ENCODE measurements around the gene FREY1.

Gene FREY1

DNA sequence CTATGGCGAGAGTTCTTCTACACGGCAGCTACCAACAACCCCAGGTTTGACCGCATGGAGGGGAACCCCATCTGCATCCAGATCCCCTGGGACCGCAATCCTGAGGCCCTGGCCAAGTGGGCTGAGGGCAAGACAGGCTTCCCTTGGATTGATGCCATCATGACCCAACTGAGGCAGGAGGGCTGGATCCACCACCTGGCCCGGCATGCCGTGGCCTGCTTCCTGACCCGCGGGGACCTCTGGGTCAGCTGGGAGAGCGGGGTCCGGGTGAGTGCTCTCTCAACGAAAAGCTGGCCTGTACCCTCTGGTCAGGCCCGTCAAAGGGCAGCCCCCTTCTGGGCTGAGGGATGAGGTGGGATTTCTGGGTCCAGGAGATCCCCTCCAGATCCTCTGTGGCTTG is 37.5 kb downstream of the FREY1 start:
- Histone ChIP-seq H3K36me3 (replicated peaks) (peaks cover 43% of the 10 kb centered on the region), H3K27ac (no peak overlapping the region)

DNA sequence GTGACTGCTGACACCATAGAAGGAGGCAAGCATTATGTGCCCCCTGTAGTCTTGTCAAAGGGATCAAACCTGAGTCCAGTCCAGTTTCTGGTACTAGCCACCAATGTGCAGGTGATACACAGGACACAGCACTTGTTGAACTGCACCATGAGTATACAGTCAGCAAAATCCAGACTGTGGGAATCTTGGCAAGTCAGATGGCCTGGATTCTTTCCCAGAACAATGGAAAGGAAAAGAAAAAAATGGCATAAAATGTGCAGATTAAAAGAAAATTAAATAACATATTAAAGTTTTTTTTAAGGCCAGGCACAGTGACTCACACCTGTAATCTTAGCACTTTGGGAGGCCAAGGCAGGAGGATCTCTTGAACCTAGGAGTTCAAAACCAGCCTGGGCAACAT is 43.0 kb downstream of the FREY1 start:
- Histone ChIP-seq H3K27ac (no peak overlapping the region), H3K36me3 (replicated peaks) (peaks cover 28% of the 10 kb centered on the region), H3K4me3 (ENCODE audit: low read depth, low read length) (no peak overlapping the region), H3K27me3 (replicated peaks) (no peaks in the 10 kb centered on the region)
- DNase-seq, result no peak
- in situ Hi-C loops (cut with HindIII; ENCODE audit: low pct_ligation_motif_present, low sequenced_read_pairs), result no loop called here
- TF ChIP-seq, protein P1, sequence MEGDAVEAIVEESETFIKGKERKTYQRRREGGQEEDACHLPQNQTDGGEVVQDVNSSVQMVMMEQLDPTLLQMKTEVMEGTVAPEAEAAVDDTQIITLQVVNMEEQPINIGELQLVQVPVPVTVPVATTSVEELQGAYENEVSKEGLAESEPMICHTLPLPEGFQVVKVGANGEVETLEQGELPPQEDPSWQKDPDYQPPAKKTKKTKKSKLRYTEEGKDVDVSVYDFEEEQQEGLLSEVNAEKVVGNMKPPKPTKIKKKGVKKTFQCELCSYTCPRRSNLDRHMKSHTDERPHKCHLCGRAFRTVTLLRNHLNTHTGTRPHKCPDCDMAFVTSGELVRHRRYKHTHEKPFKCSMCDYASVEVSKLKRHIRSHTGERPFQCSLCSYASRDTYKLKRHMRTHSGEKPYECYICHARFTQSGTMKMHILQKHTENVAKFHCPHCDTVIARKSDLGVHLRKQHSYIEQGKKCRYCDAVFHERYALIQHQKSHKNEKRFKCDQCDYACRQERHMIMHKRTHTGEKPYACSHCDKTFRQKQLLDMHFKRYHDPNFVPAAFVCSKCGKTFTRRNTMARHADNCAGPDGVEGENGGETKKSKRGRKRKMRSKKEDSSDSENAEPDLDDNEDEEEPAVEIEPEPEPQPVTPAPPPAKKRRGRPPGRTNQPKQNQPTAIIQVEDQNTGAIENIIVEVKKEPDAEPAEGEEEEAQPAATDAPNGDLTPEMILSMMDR (IDR thresholded peaks at IDR 0.05; ENCODE audit: low read depth, low read length, missing control alignments), result no peak

More for the DNA sequence above, 37.5 kb downstream of the FREY1 start:
- DNase-seq, result no peak
- Histone ChIP-seq H3K4me3 (ENCODE audit: low read depth, low read length) (no peak overlapping the region), H3K27me3 (replicated peaks) (no peaks in the 10 kb centered on the region)
- TF ChIP-seq, protein P1 (IDR thresholded peaks at IDR 0.05; ENCODE audit: low read depth, low read length, missing control alignments), result no peak
- in situ Hi-C loops (cut with HindIII; ENCODE audit: low pct_ligation_motif_present, low sequenced_read_pairs), result no loop called here

DNA sequence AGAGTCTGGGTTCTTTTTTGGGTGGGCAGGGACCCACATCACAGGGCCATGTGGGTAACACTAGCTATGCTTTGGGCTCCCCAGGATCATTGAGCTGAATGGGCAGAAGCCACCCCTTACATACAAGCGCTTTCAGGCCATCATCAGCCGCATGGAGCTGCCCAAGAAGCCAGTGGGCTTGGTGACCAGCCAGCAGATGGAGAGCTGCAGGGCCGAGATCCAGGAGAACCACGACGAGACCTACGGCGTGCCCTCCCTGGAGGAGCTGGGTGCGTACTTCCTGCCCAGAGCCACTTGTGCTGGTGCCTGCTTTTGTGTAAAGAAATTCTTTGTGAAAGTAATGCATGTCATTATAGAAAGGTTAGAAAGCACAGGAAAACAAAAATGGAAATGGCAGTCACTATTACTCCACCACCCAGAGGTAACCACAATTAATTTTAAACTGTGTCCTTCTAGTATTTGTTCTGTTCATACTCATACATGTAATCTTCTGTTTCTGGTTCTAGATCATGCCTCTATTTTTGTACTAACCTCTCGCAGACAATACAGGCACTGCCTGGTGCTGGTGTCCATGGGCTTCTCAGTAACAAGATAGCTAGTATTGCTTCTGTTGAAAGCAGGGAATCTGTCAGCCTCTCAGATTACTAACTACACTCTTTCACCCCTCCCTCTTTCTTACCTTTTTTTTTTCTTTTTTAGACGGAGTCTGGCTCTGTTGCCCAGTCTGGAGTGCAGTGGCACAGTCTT is 46.1 kb downstream of the FREY1 start:
- H3K4me3 ChIP-seq (ENCODE audit: low read depth, low read length), result no peak overlapping the region
- in situ Hi-C loops (cut with HindIII; ENCODE audit: low pct_ligation_motif_present, low sequenced_read_pairs), result no loop called here
- no peak overlapping the region for H3K27ac ChIP-seq
- no peaks in the 10 kb centered on the region for H3K27me3 ChIP-seq (replicated peaks)
- DNase-seq, result no peak
- TF ChIP-seq, protein P1 (IDR thresholded peaks at IDR 0.05; ENCODE audit: low read depth, low read length, missing control alignments), result no peak
- H3K36me3 ChIP-seq (replicated peaks), result peaks cover 24% of the 10 kb centered on the region

DNA sequence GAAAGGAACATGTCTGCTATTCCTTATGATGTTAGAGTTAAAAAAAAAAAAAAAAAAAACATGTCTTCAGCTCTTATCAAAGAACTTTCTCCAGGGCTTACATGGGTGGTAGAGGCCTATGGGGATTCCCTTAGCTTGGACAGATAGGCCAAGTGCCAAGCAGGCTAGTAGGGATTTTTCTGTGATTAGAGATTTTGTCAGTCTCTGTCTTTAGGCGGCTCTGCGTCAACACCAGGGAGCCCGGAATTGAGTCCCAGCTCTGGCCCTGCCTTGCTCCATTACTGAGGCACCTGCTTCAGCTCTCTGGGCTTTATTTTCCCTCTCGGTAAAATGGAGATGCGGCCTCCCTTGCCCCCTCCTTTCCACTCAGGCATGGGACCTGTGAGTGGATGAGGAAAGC is 46.7 kb downstream of the FREY1 start:
- Histone ChIP-seq H3K27ac (no peak overlapping the region), H3K36me3 (replicated peaks) (peaks cover 24% of the 10 kb centered on the region), H3K4me3 (ENCODE audit: low read depth, low read length) (no peak overlapping the region), H3K27me3 (replicated peaks) (no peaks in the 10 kb centered on the region)
- DNase-seq, result no peak
- TF ChIP-seq, protein P1 (IDR thresholded peaks at IDR 0.05; ENCODE audit: low read depth, low read length, missing control alignments), result no peak
- in situ Hi-C loops (cut with HindIII; ENCODE audit: low pct_ligation_motif_present, low sequenced_read_pairs), result no loop called here

DNA sequence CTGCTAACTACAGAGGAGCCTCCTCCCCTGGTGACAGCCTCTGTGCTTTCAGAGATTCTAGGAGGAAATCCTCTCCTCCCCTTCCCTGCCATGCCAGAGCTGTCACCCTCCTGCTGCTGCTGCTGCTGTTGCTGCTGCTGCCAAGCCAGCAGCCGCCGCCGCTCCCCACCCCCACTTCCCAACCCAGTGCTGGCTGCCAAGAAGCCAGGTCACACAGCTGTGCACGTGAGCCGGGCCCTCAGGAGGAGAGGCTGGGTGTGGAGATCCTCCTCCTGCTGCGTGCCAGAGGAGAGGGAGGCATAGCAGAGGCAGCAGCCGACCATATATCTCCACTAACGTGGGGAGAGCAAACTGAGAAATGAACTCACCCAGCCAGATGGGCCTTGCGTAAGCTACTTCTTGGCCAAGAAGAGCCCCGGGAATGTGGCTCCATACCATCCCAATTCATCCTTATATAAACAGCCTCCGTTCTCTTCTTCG is 47.4 kb downstream of the FREY1 start:
- H3K4me3 ChIP-seq (ENCODE audit: low read depth, low read length), result no peak overlapping the region
- peak overlapping the region; percentile 43 for H3K27ac ChIP-seq
- TF ChIP-seq, protein P1 (IDR thresholded peaks at IDR 0.05; ENCODE audit: low read depth, low read length, missing control alignments), result no peak
- DNase-seq, result peak; percentile 77
- peaks cover 24% of the 10 kb centered on the region for H3K36me3 ChIP-seq (replicated peaks)
- H3K27me3 ChIP-seq (replicated peaks), result no peaks in the 10 kb centered on the region
- in situ Hi-C loops (cut with HindIII; ENCODE audit: low pct_ligation_motif_present, low sequenced_read_pairs), result no loop called here

Data from brain microvascular endothelial cell (primary cell).